GM19351 (cell line): ENCODE results near the gene EML2.

Source experiments
- ATAC-seq: cut with Tn5 transposase; IDR thresholded peaks from one replicate; pipeline ENCODE4 v1.9.1; 2021; ENCODE audit warnings: mild to moderate bottlenecking, moderate library complexity; ENCODE audit not compliant: unreplicated experiment

EML2 gene

DNA sequence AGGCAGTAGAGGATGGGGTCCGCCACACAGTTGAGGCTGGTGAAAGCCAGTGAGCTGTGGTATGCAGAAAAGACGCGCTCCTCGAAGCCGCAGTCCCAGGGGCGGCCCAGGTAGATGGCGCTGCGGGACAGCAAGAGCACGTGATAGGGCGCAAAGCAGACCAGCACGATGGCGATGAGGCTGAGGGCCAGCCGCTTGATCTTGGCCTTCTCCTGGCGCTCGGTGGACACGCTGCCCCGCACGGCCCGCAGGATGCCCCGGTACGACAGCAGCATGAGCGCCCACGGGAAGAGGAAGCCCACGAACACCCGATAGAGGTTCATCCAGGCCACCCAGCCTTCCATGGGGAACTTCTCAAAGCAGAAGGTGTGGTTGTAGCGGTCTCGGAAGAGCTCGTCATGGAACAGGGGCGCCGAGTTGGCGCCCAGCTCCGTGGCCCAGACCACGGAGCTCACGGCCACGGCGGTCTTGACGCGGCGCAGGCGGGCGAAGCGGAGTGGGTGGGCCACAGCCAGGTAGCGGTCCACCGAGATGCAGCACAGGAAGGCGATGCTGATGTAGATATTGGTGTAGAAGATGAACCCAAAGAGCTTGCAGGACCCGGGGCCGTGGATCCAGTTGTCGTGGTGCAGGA, 48.1 kb downstream of the EML2 start:
- no peak for ATAC-seq

DNA sequence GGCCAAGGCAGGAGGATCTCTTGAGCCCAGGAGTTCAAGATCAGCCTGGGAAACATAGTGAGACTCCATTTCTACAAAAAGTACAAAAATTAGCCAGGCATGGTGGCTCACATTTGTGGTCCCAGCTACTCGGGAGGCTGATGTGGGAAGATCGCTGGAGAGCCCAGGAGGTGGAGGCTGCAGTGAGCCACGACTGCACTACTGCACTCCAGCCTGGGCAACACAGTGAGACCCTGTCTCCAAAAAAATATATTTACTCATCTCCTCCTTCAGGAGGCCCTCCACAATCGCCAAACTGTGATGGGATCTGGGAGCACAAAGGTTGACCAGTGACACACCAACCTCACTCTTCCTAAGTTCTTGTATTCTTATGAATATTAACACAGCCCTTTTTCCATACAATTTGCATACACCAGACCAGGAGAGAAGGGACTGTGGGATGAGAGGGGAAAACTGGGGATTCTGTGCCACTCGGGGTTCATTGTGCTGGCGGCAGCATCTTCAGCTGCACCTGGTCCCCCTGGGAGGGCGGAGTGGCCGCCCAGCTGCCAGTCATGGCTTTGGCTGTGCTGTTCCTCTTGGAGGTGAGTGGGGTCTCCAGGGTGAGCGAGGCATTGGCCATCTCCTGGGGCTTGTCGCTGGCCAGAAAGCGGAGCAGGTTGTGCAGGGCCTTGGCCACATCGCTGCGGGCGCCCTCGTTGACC, 48.7 kb downstream of the EML2 start:
- ATAC-seq = no peak

DNA sequence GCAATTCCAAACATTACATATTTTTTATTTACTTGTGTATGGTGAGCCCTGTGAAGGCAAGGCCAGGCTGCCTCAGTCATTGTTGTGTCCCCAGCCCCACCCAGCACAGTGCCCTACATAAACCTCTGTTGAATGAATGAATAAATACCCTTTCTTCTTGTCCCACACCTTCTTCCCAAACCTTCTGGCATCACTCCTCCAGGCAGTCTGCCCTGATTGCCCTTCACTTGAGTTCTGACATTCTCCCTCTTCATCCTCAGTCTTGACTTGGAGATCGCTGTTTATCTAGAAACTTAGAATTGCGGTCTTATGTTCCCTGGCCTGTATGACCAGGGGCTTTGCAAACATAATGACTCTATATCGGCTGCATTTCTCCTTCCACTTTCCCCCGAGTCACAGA, 49.4 kb downstream of the EML2 start:
- ATAC-seq = no peak

DNA sequence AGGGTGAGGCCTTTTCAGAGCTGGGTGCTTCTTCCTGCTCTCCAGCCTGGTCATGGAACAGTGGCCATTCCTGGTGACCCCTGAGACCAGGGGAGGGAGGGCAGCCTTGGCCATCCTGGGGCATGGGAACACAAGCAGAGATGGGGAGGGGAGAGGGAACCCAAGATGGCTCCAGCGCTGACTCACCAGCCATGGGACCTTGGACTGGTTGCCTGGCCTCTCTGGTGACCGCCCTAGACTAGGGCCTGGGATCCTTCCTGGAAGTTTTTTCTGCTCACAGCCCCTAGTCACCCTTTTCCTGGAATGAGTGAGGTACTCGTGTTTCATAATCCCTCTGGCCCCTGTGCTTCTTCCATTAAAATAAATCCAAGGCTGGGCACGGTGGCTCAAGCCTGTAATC, 51.3 kb downstream of the EML2 start:
- ATAC-seq = no peak

DNA sequence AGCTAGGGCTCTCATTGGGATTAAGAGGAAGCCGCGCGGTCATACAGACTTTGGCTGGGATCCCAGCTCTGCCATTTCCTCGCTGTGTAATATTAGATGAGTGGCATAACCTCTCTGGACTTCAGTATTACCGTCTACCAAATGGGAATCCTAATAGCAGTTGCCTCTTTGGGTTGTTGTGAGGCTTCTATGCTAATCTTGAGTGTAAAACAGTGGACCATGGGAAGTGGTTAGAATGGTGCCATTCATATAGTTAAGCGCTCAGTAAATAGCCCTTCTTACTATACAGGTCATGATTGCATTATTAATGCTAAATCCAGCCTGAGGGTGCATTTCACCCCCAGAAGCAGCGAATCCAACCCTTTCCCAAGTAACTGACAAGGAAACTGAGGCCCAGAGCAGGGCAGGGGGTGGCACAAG, 54.0 kb downstream of the EML2 start:
- ATAC-seq = no peak

DNA sequence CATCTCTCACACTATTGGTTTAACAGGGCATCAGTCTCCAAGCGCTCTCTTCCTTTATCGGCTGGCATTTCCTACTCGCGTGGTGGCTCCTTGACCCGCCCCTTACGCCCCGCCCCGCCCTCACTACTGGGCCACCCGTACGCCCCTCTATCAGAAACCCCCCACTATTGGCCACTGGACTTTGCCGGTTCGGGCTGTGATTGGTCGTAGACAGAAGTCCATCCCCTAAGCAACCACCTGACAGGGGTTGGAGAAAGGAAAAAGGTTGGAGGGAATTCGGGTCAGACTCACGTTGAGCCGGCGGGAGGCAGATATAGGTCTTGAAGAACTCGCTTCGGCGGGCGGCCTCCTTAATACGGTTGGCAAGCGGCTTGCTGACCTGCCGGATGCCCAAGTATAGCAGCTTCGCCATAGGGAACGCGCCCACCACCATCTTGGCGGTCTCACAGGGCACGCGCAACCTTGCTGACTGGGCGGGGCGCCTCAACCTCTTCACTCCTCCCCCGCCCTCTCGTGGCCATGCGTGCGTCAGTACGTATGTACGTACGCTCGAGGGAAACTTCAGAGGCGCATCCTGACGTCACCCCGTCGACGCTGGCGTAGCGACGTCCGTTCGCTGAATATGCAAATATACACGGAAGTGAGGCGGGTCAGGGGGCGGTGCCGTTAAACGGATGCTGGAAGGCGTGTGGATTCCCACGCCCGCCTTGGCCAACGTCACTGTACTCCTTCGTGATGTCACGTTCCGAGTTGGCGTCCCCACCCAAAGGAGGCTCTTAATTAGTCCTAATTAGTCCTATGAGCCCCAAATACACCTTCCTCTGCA, 54.7 kb downstream of the EML2 start, which contains the start of gene OPA3:
OPA3 (minus strand) TSS at position 471 of the 826 bp plus-strand sequence; CDS start at position 433, 38 bp downstream.
- ATAC-seq = peak; percentile 81

DNA sequence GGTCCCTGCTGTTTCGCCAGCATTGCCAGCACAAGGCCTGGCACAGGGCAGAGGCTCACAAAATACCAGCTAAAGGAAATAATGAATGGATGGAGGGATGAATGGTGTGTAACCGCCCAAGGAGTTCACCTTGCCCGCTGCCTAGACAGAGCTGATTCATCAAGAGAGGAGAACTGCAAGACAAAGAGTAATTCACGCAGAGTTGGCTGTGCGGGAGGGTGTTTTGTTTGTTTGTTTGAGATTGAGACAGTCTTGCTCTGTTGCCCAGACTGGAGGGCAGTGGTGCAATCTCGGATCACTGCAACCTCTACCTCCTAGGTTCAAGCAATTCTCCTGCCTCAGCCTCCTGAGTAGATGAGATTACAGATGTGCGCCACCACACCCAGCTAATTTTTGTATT, 57.6 kb downstream of the EML2 start:
- no peak for ATAC-seq

DNA sequence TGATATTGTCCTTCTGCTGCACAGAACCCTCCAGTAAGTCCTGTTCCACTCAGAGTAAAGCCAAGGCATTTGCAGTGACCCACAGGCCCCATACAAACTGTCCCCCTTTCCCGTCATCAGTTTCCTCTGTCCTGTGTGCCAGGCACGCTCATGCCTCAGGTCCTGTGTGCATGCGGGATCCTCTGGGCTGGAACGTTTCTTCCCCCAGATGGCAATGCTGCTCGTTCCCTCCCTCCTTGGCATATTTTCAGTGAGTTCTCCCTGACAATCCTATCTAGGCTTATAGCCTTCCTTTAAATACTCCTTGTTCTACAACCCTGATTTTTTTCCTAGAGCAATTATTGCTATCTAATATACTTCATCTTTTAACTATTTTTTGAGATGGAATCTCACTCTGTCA, 60.3 kb downstream of the EML2 start:
- no peak for ATAC-seq

DNA sequence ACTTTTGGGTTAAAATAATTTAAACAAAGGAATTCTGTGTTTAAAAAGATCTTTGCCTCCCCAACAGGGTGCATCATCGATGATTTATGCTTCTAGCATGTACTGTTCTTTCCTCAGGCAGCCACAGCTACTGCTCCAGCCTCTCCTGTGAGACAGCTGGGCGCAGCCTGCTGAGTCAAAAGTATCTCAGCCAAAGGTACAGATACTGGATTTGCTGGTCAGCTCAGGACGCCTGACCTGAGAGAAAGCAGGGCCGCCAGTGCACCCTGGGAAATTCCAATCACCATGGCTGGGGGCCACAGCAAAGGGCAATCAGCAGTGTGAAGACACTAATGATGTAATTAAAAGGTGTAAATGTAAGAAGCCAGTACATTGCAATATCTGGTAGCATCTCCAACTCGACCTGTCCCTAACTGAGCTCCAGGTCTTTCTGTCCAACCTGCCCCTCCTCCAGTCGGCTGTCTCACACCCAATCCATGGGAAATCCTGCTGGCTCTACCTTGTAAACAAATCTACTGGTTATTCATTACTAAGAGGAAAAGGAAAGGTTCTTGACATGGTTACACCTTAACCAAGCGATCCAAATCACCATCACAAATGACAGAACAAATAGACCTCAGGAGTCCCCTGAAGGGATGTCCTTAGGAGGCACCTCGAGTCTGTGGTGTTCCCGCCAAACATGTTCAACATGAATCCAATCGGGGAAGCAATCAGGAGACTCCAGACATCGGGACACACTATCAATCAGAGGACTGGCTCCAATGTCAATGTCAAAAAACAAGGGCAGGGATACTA, 61.9 kb downstream of the EML2 start:
- ATAC-seq = no peak

DNA sequence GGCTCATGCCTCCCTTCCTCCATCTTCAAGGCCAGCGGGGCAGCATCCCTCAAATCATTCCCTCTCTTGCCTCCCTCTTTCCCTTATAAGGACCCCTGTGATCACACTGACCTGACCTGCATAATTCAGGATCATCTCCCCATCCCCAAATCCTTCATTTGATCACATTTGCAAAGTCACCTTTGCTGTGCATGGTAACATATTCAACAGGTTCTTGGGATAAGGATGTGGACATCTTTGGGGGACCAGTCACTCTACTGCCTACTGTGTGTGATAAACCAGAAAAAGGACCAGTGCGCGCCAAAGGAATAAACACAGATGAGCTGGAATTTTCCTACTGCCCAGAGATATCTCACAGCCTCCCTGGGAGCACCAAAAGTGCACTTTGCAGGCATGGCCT, 62.5 kb downstream of the EML2 start:
- no peak for ATAC-seq

DNA sequence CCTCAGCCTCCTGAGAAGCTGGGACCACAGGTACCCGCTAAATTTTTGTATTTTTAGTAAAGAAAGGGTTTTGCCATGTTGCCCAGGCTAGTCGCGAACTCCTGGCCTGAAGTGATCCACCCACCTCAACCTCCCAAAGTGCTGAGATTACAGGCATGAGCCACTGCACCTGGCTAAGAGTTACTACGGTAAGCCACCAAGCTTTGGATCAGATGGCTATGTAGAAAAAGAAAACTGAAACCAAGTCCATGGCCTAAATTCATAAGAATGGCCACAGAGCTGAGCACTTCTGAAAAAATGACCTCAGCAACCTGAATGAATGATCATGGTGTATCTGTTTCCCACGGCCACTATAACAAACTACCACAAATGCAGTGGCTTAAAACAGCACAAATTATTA, 64.0 kb downstream of the EML2 start:
- no peak for ATAC-seq

DNA sequence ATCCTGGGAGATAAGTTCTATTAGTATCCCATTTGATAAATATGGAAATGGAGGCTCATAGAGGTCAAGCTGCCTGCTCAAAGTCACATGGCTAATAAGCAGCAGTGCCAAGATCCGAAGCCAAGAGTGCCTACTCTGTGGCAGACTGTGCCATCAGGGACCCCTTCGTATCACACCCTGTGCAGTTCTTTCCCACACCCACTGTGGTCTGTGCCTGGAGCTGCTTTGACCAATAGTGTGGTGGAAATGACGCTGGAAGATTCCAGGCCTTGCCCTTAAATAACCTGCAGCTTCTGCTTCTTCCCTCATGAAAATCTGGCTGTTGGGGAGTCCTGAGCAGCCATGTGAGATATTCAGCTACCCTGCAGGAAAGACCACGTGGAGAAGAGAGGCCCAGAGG, 64.7 kb downstream of the EML2 start:
- no peak for ATAC-seq

DNA sequence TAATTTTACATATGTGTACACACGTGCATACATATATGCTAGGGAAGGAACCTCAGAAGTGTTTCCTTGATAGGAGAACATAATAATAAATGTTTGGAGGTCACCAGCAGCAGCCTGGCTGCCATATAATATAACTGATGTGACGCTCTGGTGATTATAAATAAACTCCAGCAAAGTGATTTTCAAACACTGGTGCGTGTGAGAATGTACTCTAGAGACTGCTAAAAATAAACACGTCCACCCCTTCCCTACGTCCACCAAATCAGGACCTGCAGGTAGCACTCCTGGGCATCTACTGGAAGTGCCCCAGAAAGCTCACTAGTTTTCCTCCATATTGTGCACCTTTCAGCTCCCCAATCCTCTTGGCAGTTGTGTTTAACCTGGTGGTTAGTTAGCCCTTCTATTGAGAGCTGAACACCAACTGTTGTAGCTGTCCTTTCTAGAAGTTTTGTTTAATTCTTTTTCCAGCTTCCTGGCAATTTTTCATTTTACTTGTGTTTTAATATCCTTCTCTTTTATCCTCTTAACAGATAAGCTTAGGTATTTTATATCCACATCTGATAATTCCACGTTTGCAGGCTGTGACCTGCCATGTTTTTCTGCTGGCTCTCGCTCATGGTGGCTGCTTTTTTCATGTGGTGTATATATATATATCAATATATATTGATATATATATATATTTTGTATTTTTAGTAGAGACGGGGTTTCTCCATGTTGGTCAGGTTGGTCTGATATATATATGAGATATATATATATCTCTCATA, 67.6 kb downstream of the EML2 start:
- no peak for ATAC-seq

DNA sequence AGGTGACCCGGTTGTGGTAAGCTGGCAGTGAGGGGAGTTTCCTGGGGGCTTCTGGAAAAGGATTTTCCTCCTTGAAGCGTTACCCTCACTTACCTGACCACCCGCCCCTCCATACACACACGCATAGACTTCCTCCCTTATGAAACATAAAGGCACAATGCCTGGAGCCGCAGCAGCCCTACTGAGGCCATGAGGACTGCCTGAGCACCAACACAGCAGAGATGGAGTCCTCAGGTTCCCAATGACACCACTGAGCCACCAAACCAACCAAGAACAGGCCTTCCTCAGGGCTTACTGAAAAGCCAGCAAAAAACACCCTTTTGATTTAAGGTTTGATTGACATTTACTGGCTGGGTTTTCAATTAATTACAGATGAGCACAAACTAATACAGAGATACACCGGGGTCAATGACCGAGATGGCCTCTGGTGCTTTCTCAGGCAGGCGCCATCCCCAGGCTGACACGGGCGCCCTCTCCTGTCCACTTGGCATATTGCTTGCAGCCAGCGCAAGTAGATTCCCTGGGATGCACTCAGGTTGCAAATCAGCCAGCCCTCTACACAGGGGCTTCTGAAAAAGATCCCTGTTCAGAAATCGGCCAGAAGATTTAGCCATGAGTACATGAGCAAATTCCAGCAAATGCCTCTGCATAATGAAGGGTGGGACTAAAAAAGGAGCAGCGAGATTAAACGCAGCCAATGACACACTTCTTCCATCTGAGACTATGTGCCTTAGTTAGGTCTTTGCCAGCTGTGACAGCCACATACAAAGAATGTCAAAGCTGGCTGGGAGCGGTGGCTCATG, 69.4 kb downstream of the EML2 start:
- no peak for ATAC-seq

DNA sequence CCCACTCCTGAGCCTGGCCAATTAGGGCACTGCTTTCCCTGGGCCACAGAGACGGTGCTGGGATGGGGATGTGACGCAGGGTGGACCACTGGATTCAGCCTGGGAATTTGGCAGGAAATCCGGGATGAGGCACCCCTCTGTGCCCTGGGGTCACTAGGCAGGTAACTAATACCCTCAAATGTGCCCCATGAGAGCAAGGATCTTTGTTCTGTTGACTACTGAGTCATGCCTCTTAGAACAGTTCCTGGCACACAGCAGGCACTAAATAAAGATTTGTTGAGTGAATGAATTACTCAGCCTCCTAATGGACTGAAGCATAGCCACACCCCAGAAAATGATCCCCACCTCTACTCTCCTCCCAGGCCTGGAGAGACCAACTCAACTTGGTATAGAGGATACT, 70.5 kb downstream of the EML2 start:
- ATAC-seq = no peak

DNA sequence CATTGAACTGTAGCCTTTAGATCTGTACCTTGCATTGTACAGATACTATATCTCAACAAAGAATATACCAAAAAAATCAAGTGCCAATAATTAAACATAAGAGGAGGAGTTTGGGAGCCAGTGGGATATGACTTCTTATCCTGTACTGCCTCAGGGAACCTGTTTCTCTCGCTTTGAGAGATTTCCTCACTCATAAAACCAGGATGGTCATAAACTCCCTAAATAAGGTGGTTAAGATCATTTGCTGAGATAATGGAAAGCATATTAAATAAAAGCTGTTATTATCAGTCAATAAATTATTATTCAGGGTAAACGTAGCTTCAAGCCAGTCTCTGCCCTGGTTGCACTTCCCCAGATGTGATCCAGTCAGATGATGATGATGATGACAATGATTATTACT, 71.6 kb downstream of the EML2 start:
- no peak for ATAC-seq

DNA sequence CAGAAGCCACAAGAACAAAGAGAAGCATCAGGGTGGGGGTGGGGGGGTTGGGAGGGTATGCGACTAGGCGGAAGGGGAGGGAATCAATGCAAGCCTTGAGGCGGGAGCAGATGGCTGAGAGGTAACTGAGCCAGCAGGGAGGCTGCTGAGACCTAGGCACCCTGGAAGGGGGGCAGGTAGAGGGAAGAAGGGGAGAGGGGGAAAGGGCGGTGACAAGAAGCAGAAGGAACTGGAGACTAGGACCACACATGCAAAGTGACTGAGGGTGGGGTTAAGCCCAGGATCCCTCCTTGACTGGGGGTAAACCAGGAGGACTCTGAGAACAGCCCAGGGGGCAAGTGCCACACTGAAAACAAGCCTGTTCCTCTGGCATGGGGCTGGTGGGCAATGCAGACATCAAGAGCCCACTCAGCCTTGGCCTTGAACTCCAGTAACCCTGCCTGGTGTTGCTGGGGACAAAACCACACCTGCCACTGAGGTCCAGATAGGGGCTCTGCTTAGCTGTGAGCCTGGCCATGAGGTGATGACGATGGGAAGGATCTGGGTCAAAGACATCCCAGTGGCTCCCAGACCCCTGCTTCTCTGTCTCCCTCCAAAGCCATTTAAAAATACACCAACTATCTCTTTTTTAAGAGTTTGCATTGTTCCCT, 74.9 kb downstream of the EML2 start:
- no peak for ATAC-seq

DNA sequence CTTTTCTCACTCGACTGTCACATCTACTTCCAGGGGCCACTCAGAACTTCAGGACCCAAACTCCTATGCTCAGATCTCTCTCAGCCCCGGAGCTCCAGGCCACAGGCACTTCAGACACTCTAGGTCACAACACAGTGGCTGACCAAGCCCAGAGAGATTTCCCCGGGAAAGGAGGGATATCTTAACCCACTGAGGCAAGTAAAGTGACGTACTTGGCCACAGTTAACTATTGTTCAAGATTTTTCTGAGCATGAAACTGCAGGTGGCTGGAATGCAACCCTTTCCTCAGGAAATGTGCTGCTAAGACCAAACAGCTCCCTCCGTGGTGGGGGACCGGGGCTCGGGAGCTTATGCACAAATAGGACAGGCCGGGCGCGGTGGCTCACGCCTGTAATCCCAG, 78.5 kb downstream of the EML2 start:
- ATAC-seq = no peak

DNA sequence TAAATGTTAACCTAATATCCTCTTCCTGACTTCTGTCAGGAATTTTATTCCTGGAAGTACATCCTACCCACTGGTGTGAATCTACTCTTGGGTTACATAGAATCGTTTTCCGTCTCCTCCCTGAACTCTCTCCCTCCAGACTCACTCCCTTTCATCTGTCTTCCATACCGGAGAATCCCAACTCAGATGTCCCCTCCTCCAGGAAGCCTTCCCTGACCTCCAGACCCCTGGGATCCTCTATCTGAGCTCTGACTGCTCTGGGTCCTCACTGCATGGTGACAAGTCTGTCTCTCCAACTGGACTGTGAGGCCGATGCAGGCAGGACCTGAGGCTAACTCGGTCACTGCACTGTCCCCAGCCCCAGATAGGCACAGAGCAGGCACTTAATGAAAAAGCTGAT, 79.2 kb downstream of the EML2 start:
- ATAC-seq = no peak
